Small intestine (tissue), 7 donors: ENCODE data around the gene TEX51. TPM values are rescaled to one million over a fixed set of nuclear protein-coding genes. Genes with fewer than 3 reads are reported as not detected.
A peak's percentile ranks its signal among the peaks of the same experiment; 100 is the strongest.

Experiments
- DNase-seq, 2 donors: peaks; one replicate each; pipeline versions ENCODE4 v3.0.0 to v3.0.0-alpha.2; 2013
- FAIRE-seq: peaks from 2 replicates; lab custom pipeline; 2012; peaks lifted over from hg19 to GRCh38; lab: Jason Lieb, UNC
- H3K27ac ChIP-seq, 3 donors: one replicate each; pipeline ENCODE4 v1.5.1; 2013; ENCODE audit warnings: low read length in 2 of 3, mild to moderate bottlenecking in 2 of 3, control low read depth in 1 of 3, inconsistent platforms in 1 of 3, low read depth in 1 of 3, moderate library complexity in 1 of 3
- H3K27me3 ChIP-seq, 3 donors: one replicate each; pipeline ENCODE4 v1.6.1; 2013; ENCODE audit warnings: low read length in 3 of 3, inconsistent platforms in 1 of 3; ENCODE audit not compliant: control insufficient read depth in 3 of 3, insufficient read depth in 3 of 3
- H3K36me3 ChIP-seq, 3 donors: one replicate each; pipeline ENCODE4 v1.6.1; 2013; ENCODE audit warnings: low read length in 3 of 3, inconsistent platforms in 1 of 3, low read depth in 1 of 3, mild to moderate bottlenecking in 1 of 3, moderate library complexity in 1 of 3; ENCODE audit not compliant: control insufficient read depth in 3 of 3, insufficient read depth in 2 of 3
- H3K4me1 ChIP-seq, 3 donors: one replicate each; pipeline ENCODE4 v1.6.1; 2013; ENCODE audit warnings: low read length in 2 of 3, inconsistent platforms in 1 of 3, low read depth in 1 of 3, mild to moderate bottlenecking in 1 of 3, moderate library complexity in 1 of 3; ENCODE audit not compliant: control insufficient read depth in 3 of 3, insufficient read depth in 2 of 3
- H3K4me3 ChIP-seq, 3 donors: one replicate each; pipeline ENCODE4 v1.5.1; 2013; ENCODE audit warnings: low read length in 3 of 3, control low read depth in 1 of 3, inconsistent platforms in 1 of 3, low read depth in 1 of 3, mild to moderate bottlenecking in 1 of 3, moderate library complexity in 1 of 3
- H3K9me3 ChIP-seq, 2 donors: one replicate each; pipeline ENCODE4 v1.6.1; 2013; ENCODE audit warnings: low read depth in 1 of 2, low read length in 1 of 2; ENCODE audit not compliant: control insufficient read depth in 2 of 2, insufficient read depth in 1 of 2
- WGBS, 3 donors: extraction: QIAGEN DNeasy Blood & Tissue Kit; methylation state at CpG; one replicate each; pipeline ENCODE4 v1.1.7; 2013; 5-methylcytosine and 5-hydroxymethylcytosine counted together
- polyA plus RNA-seq, 4 donors: library from polyadenylated mRNA; stranded (reverse) in 3 of 4; unstranded in 1 of 4; fragments of 200-250 nt in 3 of 4; fragments of 120-200 nt in 1 of 4; gene quantifications; one replicate each; pipeline versions ENCODE4 v1.2.1 to v1.2.3, GENCODE V29; 2013
- donor health status: healthy with polysubstance abuse.
- donor health status: control.
- donor health status: control.
- donor health status: Bipolar disorder and iron deficiency.
- donor health status: healthy.

Gene TEX51
- polyA plus RNA-seq, 4 donors = not detected

DNA sequence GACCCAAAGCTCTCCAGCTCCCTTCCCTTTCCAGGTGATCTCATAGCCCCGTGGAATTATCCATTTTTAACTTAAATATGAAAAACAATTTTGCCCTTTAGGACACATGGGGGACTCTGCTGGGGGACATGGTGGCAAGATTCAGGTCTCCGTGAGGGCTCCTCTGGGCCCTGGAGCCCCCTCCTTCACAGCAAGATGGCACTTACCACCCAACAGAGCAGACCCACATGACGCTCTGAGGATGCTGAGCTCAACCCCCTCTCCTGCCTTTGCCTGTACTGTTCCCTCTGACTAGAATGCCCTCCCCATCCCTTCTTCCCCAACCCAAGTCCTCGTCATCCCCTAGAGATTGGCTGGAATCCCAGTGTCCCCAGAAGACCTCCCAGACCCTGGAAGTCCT, 17.2 kb downstream of the TEX51 start:
- no peaks in the 10 kb centered on the region for H3K27me3 ChIP-seq
- 68 to 80% (median 76%) methylated on average over 4 of the region's 4 CpGs for WGBS, 3 donors
- H3K9me3 ChIP-seq = no peaks in the 10 kb centered on the region
- no peaks in the 10 kb centered on the region for H3K4me1 ChIP-seq
- no peak overlapping the region for H3K27ac ChIP-seq
- FAIRE-seq (no peak), DNase-seq (no peak)
- no peak overlapping the region for H3K4me3 ChIP-seq
- no peaks in the 10 kb centered on the region for H3K36me3 ChIP-seq

DNA sequence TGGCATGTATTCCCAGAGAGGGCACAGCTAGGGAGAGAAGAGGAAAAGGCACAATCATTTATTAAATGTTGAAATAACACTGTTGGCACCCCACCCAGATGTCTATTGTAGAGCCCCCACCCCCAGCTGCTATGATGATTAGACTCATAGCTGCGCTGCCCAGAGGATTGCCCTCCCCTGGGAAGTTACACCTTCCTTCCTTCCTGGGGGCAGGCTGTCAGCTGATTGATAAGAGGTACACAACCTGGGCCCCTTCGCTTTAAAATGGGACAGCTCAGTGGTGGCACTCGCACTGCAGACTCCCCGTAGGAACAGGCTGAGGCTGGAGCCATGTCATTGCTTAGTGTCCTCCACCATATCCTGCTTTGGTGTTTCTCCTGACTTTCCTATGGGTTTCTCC, 18.1 kb downstream of the TEX51 start:
- FAIRE-seq (no peak), DNase-seq (no peak)
- no peaks in the 10 kb centered on the region for H3K9me3 ChIP-seq
- no peaks in the 10 kb centered on the region for H3K36me3 ChIP-seq
- no peak overlapping the region for H3K27ac ChIP-seq
- no peaks in the 10 kb centered on the region for H3K27me3 ChIP-seq
- no peak overlapping the region for H3K4me3 ChIP-seq
- H3K4me1 ChIP-seq = no peaks in the 10 kb centered on the region
- WGBS, 3 donors = 85 to 91% (median 91%) methylated on average over 4 of the region's 4 CpGs

- Histone ChIP-seq H3K36me3 (no peaks in the 10 kb centered on the region), H3K9me3 (no peaks in the 10 kb centered on the region), H3K27ac (no peak overlapping the region), H3K4me3 (no peak overlapping the region), H3K4me1 (no peaks in the 10 kb centered on the region), H3K27me3 (no peaks in the 10 kb centered on the region)
- 13 to 57% (median 30%) methylated on average over 1 of the region's 1 CpG for WGBS, 3 donors
- no peak for FAIRE-seq
- DNase-seq = no peak
These were observed 22.4 kb downstream of the TEX51 start for GRCh38 chr2:126921066-126921465.

DNA sequence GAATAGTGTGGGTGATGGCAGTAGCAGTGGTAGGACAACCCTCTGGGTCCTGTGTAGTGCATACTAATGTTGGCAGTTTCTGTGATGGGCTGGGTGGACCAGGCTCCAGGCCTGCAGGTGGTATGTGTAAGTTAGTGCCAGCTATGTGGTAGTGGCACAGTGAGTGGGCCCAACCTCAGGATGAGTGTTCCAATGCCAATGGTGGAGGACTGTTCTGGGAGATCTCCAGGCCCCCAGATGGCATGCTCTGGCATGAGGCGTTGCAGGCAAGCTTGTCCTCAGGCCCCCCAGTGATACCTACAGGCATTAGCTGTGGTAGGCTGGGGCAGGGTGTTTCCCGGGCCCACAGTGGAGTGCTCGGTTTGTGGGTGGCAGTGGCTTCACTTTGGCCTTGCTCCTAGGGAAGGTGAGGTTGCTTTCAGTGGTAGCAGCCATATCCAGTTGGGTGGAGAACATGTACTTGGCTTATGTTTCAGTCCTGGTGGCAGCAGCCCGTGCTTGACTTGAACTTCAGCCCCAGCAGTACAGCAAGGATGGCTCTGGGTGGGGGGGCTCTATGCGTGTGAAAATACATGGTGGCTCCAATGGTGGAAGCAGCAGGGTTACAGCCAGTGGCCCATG, 32.4 kb downstream of the TEX51 start:
- H3K27me3 ChIP-seq = peaks cover 0 to 5% (median 0%) of the 10 kb centered on the region in 3 donors
- no peaks in the 10 kb centered on the region for H3K4me1 ChIP-seq
- FAIRE-seq (no peak), DNase-seq (no peak)
- no peaks in the 10 kb centered on the region for H3K36me3 ChIP-seq
- H3K4me3 ChIP-seq = no peak overlapping the region
- 80 to 87% (median 84%) methylated on average over 5 of the region's 5 CpGs for WGBS, 3 donors
- no peak overlapping the region for H3K27ac ChIP-seq
- peaks cover 0 to 2% of the 10 kb centered on the region in 2 donors for H3K9me3 ChIP-seq

GRCh38 chr2:126932529-126932928, 33.8 kb downstream of the TEX51 start:
- Histone ChIP-seq H3K36me3 (no peaks in the 10 kb centered on the region), H3K27me3 (peaks cover 0 to 6% (median 5%) of the 10 kb centered on the region in 3 donors), H3K4me1 (no peaks in the 10 kb centered on the region), H3K27ac (no peak overlapping the region), H3K4me3 (no peak overlapping the region), H3K9me3 (no peaks in the 10 kb centered on the region)
- FAIRE-seq (no peak), DNase-seq (peak; percentile 15 to 19)
- 20 to 56% (median 37%) methylated on average over 4 of the region's 4 CpGs for WGBS, 3 donors

DNA sequence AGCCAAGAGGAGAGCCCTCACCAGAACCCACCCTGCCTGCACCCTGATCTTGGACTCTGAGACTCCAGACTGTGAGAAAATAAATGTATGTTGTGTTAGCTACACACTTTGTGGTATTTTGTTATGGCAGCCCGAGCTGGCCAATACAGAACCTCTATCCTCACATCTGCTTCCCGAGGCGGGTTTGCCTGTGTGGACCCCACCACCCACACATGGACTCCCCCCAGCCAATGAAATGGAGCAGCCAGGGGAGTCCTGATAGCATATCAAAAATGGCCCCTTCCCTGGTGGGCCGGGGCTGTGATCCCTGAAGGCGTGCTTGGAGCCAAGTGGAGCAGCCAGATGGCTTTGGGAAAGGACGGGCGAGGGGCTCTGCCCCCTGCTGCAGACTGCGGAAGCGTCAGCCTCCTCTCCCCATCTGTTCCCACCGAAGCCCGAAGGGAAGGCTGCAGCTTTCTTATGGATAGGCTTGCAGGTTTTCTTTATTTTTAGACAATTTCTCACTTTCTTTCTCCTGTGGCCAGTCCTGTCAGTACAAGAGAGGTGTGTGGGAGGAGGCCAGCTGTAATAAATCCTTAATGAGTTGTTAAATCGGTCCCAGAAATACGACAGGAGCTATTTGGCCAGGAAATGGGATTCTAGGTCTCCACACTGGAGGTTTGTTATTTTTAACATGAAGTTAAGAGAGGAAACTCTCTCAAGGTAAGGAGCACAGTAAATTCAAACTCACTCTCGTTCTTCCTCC, 34.4 kb downstream of the TEX51 start:
- Histone ChIP-seq H3K4me3 (no peak overlapping the region), H3K36me3 (no peaks in the 10 kb centered on the region), H3K27ac (no peak overlapping the region), H3K27me3 (peaks cover 0 to 6% (median 5%) of the 10 kb centered on the region in 3 donors), H3K9me3 (no peaks in the 10 kb centered on the region), H3K4me1 (no peaks in the 10 kb centered on the region)
- 63 to 74% (median 67%) methylated on average over 14 of the region's 14 CpGs for WGBS, 3 donors
- no peak for DNase-seq
- no peak for FAIRE-seq

- DNase-seq = no peak
- Histone ChIP-seq H3K27me3 (peaks cover 0 to 6% (median 5%) of the 10 kb centered on the region in 3 donors), H3K4me3 (no peak overlapping the region), H3K36me3 (no peaks in the 10 kb centered on the region), H3K4me1 (no peaks in the 10 kb centered on the region), H3K27ac (no peak overlapping the region), H3K9me3 (no peaks in the 10 kb centered on the region)
- WGBS, 3 donors = 71 to 94% (median 87%) methylated on average over 4 of the region's 4 CpGs
- FAIRE-seq = no peak
These were observed 35.0 kb downstream of the TEX51 start for GRCh38 chr2:126933711-126934091.

GRCh38 chr2:126934809-126935208, 36.1 kb downstream of the TEX51 start:
- no peaks in the 10 kb centered on the region for H3K9me3 ChIP-seq
- WGBS, 3 donors = 61 to 82% (median 69%) methylated on average over 6 of the region's 6 CpGs
- no peak overlapping the region for H3K27ac ChIP-seq
- H3K27me3 ChIP-seq = peaks cover 0 to 6% (median 5%) of the 10 kb centered on the region in 3 donors
- H3K4me1 ChIP-seq = no peaks in the 10 kb centered on the region
- FAIRE-seq = no peak
- no peak for DNase-seq
- no peak overlapping the region for H3K4me3 ChIP-seq
- H3K36me3 ChIP-seq = no peaks in the 10 kb centered on the region
